Epidermal melanocyte (primary cell): ENCODE data around the gene C1QTNF6.

Source experiments
- DNase-seq: peaks from one replicate; pipeline ENCODE4 v3.0.0; 2011; ENCODE audit warnings: low spot score; ENCODE audit not compliant: insufficient read length

The C1QTNF6 gene

DNA sequence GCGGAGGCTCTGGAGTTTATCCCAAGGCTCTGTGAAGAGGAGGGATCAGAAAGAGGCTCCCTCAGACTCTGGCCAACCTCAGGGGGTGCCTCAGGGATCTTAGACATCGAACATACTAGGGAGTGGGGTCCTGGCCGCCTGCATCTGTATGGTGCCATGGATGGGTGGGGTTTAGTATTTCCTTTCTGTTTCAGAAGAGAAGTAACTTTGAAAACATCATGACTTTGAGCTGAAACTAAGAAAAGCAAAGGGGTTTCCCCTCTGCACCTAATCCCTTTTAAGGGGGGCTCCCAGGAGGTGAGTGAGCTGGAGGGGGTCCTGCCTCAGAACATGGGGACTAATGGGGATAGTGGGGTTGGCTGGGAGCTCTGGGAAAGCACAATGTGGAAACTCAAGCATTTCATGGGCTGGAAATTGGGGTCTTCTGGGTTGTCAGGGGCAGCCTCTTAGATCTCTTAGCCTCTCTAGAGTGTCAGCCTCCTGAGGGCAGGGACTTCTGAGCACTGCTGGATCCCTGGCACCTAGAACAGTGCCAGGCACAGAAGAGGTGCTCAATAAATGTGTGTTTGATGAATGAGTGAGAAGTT lies 36.0 kb upstream of the C1QTNF6 start:
- no peak for DNase-seq

- DNase-seq: no peak
Observed at GRCh38 chr22:37222440-37222971, 34.5 kb upstream of the C1QTNF6 start.

GRCh38 chr22:37221424-37222333 lies 33.6 kb upstream of the C1QTNF6 start:
- no peak for DNase-seq

DNA sequence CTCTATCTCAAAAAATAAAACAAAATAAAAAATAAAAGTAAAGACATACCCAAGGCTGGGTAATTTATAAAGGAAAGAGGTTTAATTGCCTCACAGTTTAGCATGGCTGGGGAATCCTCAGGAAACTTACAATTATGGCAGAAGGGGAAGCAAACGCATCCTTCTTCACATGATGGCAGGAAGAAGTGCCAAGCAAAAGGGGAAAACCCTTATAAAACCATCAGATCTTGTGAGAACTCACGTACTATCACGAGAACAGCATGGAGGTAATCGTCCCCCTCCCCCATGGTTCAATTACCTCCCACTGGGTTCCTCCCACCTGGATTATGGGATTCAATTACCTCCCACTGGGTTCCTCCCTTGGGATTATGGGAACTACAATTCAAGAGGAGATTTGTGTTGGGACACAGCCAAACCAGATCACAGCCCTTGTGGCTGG lies 32.5 kb upstream of the C1QTNF6 start:
- no peak for DNase-seq

DNA sequence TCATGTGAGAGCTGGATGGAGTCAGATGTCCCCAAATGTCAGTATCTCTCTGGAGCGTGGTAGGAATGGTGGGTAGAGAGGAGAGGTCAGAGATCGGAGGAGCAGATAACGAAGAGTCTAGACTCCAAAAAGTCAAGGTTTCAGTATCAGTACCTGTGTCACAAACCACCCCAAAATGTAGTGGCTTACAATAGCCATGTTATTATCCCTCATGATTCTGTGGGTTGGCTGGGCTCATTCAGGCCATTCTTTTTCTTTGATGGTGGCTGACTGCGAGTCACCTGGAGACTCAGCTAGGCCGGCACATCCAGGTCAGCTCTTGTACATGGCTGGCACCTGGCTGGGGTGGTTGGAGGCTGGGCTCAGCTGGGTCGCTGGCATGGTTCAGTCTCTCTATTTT lies 31.5 kb upstream of the C1QTNF6 start:
- DNase-seq: no peak

DNA sequence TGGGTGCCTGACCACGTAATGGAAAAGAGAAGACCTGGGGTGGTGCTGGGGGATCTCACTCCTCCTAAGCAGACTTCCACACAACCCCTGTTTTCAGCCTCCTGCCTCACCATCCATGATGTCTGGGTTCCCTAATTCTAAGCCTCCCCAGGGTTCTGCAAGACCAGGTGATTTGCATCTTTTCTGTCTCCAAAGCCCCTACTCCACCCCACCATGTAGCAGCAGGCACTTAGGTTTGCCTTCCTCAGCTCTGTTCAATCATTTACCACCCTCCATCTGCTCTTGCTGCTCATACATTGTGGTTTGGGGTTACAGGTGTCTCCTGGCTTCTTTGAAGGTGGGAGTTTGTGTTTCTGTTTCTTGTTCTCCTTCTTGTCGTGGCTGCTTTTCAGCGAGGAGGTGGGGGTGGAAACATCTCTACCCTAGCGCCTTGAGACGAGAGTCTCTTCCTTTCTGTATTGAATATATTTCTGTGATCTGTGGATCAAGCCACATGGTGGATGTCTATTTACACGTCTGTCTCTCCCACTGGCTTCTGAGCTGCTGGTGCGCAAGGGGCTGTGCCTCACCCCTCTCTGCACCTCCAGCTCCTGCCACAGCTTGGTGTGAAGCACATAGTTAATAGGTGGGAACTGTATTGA lies 30.8 kb upstream of the C1QTNF6 start:
- no peak for DNase-seq

GRCh38 chr22:37218399-37218770 lies 30.3 kb upstream of the C1QTNF6 start:
- DNase-seq: no peak

GRCh38 chr22:37215890-37216289 lies 27.8 kb upstream of the C1QTNF6 start:
- DNase-seq: no peak

GRCh38 chr22:37214731-37215030 lies 26.6 kb upstream of the C1QTNF6 start:
- no peak for DNase-seq

DNA sequence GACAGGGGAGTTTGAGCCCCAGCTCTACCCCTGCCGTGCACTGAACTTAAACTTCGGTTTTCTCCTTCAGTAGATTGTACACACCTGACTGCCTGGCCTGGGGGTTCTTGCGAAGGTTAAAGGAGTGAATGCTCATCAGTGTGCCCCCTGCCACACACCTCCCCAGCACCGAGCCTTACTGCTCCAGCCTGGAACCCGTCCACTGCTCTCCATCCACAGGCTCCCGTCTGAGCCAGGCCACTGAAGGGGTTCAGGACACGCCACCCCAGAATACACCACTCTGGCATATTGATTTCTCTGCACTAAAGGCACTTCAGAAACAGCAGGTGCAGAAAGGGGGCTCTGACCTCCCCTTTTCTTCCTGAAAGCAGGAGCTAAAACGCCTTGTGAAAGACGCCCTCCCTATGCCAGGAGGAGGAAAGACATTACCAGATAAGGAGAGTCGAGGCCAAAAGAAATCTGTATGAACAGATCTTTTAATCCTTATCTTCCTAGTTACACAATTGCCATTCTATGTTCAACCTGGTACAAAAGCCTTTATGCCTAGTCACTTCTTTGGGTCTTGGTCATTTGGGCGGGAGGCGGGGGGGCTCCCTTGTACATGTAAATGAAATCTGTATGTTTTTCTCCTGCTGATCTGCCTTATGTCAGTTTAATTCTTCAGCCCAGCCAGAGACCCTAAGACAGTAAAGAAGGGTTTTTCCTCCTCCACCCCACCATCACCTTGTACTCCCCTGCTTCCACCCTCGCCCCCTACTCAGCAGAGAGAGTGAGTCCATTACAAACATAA lies 26.1 kb upstream of the C1QTNF6 start:
- DNase-seq: no peak

DNA sequence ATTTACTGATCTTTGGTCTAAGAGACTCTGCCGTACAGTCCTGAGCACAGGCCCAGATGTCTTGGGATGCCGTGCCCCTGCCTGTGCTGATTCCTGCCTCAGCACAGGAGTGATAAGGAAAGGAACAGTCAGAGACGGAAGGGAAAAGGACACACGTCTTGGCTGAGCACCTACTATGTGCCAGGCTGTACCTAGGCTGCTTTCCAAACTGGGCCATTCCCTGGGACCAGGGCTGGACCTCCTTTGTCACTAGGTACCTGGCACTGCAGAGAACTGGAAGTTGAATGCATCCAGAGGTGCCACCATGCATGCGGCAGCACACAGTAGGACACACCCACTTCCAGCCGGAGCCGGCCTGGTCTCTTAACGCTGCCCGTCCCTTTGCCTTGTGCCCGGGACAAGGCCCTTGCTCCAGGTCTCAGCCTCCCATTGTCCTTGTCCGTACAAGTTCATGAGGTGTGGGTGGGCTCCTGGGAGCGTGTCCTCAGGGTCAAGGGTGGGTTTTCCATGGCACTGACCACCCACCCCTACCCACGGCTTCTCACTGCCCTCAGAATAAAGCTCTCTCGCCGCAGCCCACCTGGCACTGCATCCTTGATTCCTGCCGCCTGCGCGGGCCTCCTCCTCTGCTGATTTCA lies 25.3 kb upstream of the C1QTNF6 start:
- DNase-seq: no peak

- no peak for DNase-seq
Observed at GRCh38 chr22:37212174-37212906, 24.3 kb upstream of the C1QTNF6 start, which contains the start of gene SSTR3. TSS of gene SSTR3 (minus strand) at chr22:37212477. CDS start at chr22:37207803, 4,674 bp downstream.

- no peak for DNase-seq
Observed at GRCh38 chr22:37211866-37212173, 23.8 kb upstream of the C1QTNF6 start.

DNA sequence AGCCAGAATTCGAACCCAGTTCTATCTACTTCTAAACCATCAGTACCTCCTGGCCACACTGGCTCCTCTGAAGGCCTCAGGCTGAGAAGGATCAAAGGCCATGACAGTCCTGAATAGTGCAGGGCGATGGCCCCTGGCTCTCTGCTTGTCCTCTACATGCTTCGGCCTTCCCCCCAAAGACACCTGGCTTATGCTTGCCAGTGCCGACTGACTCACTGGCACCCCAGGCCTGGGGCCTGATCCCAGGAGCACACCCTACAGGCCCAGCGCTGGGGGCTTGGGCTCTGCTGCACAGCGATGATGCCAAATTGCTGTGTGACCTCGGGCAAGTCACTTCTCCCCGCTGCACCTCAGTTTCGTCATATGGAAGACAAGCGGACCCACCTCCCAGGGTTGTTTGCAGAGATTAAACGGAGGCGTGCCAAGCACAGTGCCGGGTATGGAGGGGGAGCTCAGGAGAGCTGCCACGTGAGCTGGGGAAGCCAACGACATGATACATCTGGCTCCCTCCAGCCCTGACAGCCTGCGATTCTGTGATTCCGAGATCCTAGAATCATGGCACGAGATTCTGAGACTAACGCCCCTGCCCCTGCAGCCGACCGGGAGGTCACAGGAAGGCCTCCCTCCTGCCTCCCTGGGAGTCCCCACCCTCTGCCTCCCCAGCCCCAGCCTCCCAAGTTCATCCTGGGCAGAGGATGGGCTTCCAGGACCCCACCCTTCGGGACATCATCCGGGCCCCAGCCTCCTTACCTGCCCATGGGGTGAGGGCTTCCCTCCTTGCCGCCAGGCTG lies 23.2 kb upstream of the C1QTNF6 start:
- no peak for DNase-seq

DNA sequence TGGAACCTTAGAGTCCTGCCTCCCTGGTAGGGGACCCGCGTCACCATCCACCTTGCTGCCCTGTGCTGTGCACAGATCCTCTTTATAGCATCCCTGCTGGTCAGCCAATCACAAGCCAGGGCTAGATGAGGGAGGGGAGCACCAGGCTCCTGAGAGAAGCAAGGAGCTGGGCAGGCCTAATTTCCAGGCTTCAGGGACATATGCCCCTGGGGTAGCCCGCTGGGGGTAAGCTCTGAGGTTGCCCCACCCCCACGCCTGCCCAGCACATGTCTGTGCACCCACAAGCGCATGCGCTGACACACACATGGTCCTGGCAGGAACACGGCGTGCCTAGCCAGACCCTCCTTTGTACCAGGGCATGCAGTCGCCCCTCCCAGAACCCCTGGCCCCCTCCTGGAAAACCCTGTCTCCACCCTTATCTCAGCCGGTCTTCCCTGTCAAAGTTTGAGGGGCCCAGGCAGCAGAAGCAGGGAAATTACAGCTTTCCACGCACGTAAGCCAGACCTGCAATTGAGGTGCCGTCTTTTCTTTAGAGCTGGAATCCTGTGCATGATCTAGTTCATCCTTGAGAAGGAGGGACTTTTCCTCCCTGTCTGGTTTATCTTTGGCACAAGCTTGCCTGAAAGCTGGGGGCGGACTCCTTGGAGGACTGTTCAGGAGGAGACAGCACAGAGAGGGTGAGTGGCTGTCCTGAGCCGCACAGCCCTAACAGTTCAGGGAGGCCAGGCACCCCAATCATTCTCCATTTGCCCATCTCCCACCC lies 22.2 kb upstream of the C1QTNF6 start:
- DNase-seq: no peak

GRCh38 chr22:37209140-37209845 lies 21.2 kb upstream of the C1QTNF6 start:
- DNase-seq: no peak

DNA sequence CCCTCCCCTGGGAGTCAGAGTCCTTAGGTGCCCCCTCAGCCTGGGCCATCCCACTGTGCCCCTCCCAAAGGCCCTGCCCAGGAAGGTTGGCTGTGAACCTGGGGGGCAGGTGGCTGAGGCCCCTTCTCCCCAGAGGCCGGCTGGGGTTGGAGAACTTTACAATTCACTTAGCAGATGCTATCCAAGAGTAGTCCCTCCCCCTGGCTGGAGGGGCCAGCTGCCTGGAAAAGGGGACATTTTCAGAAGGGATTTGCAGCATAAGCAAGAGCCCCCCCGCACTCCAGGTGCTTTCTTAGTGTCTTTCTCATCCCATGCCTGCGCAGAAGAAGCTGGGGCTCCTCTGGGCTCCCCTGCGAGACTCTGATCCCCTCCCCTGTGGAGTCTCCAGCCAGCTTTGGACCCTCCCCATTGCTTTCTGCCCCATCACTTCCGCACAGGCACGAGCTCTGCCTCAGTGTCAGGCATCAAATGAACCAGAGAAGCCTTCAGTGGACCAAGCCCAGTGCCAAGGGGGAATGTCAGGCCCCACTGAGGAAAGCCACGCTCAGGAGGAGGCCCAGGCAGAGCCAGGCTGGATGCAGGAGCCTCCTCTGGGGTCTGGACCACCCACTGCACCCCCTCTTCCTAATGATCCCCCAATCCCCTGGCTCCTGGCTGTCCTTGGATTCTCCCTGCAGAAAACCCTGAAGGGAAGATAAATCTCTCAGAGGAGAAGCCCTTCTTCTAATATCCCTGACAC lies 20.5 kb upstream of the C1QTNF6 start:
- no peak for DNase-seq

GRCh38 chr22:37207981-37208380 lies 19.9 kb upstream of the C1QTNF6 start:
- no peak for DNase-seq
